Panc1 (cell line): ENCODE data around the gene VAPB. TPM values are rescaled to one million over a fixed set of nuclear protein-coding genes. Genes with fewer than 3 reads are reported as not detected.

ENCODE experiments used
- ATAC-seq: fragments of 200-7000 bp; cut with Tn5 transposase; 2 replicates; pipeline ENCODE4 v1.9.1; 2020; ENCODE audit warnings: mild to moderate bottlenecking, moderate library complexity
- BruUV-seq: library from RNA; stranded (reverse); fragments of 400-500 nt; replicated peaks from 2 replicates; lab custom pipeline; 2021; lab: Mats Ljungman, UMichigan
- CTCF ChIA-PET: fragments of 300-600 bp; sonication (Branson Sonifier 250); formaldehyde crosslinking; loops from one replicate; lab custom pipeline; 2022; ENCODE audit warnings: antibody characterized with exemption; lab: Charles Lee
- POLR2A ChIA-PET: fragments of 300-600 bp; sonication (Branson Sonifier 250); formaldehyde crosslinking; loops from one replicate; lab custom pipeline; 2022; ENCODE audit warnings: antibody characterized with exemption; lab: Charles Lee
- DNase-seq: peaks from one replicate; pipeline ENCODE4 v3.0.0-alpha.2; 2010; ENCODE audit warnings: low read depth, low spot score
- H3K27ac ChIP-seq: 2 replicates; pipeline ENCODE4 v1.5.1; 2011; ENCODE audit warnings: mild to moderate bottlenecking, low read length, inconsistent platforms
- H3K27me3 ChIP-seq: fragments of 200-500 bp; sonication (Bioruptor generic); 2 replicates; pipeline ENCODE4 v1.6.0; 2014; ENCODE audit warnings: low read length, inconsistent platforms; ENCODE audit not compliant: control insufficient read depth, insufficient read depth
- H3K36me3 ChIP-seq: fragments of 200-500 bp; sonication (Bioruptor generic); 2 replicates; pipeline ENCODE4 v1.5.1; 2014; ENCODE audit warnings: inconsistent platforms, mild to moderate bottlenecking, low read length, moderate library complexity; ENCODE audit not compliant: control insufficient read depth, insufficient read depth
- H3K4me1 ChIP-seq: 2 replicates; pipeline ENCODE4 v1.5.1; 2011; ENCODE audit warnings: inconsistent platforms, mild to moderate bottlenecking, low read length, moderate library complexity; ENCODE audit not compliant: control insufficient read depth, insufficient read depth
- H3K4me3 ChIP-seq, 2 experiments: 2 replicates each; pipeline ENCODE4 v1.5.1; 2011 to 2012; ENCODE audit warnings: low read depth in 2 of 2, low read length in 2 of 2, mild to moderate bottlenecking in 2 of 2, inconsistent platforms in 1 of 2, moderate library complexity in 1 of 2
- H3K9me3 ChIP-seq: fragments of 200-500 bp; sonication (Bioruptor generic); 2 replicates; pipeline ENCODE4 v1.5.1; 2014; ENCODE audit warnings: low read depth, mild to moderate bottlenecking, inconsistent platforms, low read length, moderate library complexity; ENCODE audit not compliant: control insufficient read depth, insufficient read depth
- POLR2AphosphoS5 ChIP-seq: IDR thresholded peaks from 2 replicates; pipeline ENCODE4 v1.6.1; 2012; ENCODE audit warnings: mild to moderate bottlenecking, low read depth, low read length, moderate library complexity
- SIN3A ChIP-seq: IDR thresholded peaks from 2 replicates; pipeline ENCODE4 v1.6.1; 2012; ENCODE audit warnings: low read depth, mild to moderate bottlenecking, low read length, moderate library complexity, borderline replicate concordance; ENCODE audit not compliant: insufficient read depth
- TCF7L2 ChIP-seq: IDR thresholded peaks from 2 replicates; pipeline ENCODE4 v1.6.1; 2011; ENCODE audit warnings: mild to moderate bottlenecking, low read depth, low read length, inconsistent platforms
- in situ Hi-C: cut with HindIII; loops from 2 replicates; pipeline ENCODE4 v1.10.0; 2016; ENCODE audit warnings: low sequenced_read_pairs, low pct_unique_long_range_greater_than_20kb
- intact Hi-C: fragments of 100-400 bp; cut with micrococcal nuclease; formaldehyde crosslinking; loops from one replicate; pipeline ENCODE4 v1.10.0; 2022; ENCODE audit not compliant: unreplicated experiment
- total RNA-seq: library from RNA; stranded (reverse); gene quantifications from one replicate; pipeline ENCODE4 v1.2.1, GENCODE V29; 2021; ENCODE audit not compliant: unreplicated experiment
- TF ChIP-seq, protein P1 (sequence below): fragments of 450-650 bp; IDR thresholded peaks from 2 replicates; pipeline ENCODE4 v1.5.1; 2017; ENCODE audit warnings: mild to moderate bottlenecking
- TF ChIP-seq, protein P2 (sequence below), 2 experiments: IDR thresholded peaks; 2 replicates each; pipeline ENCODE4 v1.6.1; 2011 to 2012; ENCODE audit warnings: low read depth in 2 of 2, control low read depth in 1 of 2, low read length in 1 of 2, mild to moderate bottlenecking in 1 of 2, moderate library complexity in 1 of 2; ENCODE audit not compliant: insufficient read depth in 1 of 2

The VAPB gene
- total RNA-seq, 1 experiment from 2014 or later, result 50.9 TPM

DNA sequence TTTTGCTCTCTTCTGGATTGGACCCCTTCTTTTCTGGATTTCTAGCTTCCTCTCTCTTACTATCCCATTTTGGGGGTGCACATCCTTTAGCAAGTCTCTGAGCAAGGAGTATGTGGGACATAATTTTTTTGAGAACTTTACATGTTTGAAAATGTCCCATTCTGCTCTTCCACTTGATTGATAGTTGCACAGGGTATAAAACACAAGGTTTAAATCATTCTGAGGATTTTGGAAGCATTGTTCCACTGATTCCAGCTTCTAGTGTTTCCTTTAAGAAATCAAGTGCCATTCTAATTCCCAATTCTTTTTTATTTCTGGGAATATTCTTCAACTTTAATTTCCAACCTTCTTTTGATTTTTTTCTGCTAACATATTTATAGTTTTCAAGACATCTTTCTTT, 65.4 kb downstream of the VAPB start:
- no peak for DNase-seq
- no peak for ATAC-seq
- Histone ChIP-seq H3K27ac (no peak overlapping the region), H3K9me3 (peaks cover 4% of the 10 kb centered on the region; the same call in 1 of the 2 replicates), H3K27me3 (no peaks in the 10 kb centered on the region), H3K36me3 (no peaks in the 10 kb centered on the region; the same call in 1 of the 2 replicates), H3K4me1 (no peaks in the 10 kb centered on the region), H3K4me3 (no peak overlapping the region)
- intact Hi-C loops, result no loop called here
- no peak for TF ChIP-seq SIN3A
- TF ChIP-seq TCF7L2, result no peak
- TF ChIP-seq, protein P1, sequence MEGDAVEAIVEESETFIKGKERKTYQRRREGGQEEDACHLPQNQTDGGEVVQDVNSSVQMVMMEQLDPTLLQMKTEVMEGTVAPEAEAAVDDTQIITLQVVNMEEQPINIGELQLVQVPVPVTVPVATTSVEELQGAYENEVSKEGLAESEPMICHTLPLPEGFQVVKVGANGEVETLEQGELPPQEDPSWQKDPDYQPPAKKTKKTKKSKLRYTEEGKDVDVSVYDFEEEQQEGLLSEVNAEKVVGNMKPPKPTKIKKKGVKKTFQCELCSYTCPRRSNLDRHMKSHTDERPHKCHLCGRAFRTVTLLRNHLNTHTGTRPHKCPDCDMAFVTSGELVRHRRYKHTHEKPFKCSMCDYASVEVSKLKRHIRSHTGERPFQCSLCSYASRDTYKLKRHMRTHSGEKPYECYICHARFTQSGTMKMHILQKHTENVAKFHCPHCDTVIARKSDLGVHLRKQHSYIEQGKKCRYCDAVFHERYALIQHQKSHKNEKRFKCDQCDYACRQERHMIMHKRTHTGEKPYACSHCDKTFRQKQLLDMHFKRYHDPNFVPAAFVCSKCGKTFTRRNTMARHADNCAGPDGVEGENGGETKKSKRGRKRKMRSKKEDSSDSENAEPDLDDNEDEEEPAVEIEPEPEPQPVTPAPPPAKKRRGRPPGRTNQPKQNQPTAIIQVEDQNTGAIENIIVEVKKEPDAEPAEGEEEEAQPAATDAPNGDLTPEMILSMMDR, result no peak
- TF ChIP-seq POLR2AphosphoS5, result no peak
- TF ChIP-seq, protein P2, sequence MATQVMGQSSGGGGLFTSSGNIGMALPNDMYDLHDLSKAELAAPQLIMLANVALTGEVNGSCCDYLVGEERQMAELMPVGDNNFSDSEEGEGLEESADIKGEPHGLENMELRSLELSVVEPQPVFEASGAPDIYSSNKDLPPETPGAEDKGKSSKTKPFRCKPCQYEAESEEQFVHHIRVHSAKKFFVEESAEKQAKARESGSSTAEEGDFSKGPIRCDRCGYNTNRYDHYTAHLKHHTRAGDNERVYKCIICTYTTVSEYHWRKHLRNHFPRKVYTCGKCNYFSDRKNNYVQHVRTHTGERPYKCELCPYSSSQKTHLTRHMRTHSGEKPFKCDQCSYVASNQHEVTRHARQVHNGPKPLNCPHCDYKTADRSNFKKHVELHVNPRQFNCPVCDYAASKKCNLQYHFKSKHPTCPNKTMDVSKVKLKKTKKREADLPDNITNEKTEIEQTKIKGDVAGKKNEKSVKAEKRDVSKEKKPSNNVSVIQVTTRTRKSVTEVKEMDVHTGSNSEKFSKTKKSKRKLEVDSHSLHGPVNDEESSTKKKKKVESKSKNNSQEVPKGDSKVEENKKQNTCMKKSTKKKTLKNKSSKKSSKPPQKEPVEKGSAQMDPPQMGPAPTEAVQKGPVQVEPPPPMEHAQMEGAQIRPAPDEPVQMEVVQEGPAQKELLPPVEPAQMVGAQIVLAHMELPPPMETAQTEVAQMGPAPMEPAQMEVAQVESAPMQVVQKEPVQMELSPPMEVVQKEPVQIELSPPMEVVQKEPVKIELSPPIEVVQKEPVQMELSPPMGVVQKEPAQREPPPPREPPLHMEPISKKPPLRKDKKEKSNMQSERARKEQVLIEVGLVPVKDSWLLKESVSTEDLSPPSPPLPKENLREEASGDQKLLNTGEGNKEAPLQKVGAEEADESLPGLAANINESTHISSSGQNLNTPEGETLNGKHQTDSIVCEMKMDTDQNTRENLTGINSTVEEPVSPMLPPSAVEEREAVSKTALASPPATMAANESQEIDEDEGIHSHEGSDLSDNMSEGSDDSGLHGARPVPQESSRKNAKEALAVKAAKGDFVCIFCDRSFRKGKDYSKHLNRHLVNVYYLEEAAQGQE (IDR thresholded peaks at IDR 0.05; ENCODE audit: insufficient read depth in 1 of 2, low read depth in 2 of 2, low read length in 1 of 2), result no peak
- POLR2A ChIA-PET, result no interaction called here
- no TSS peak for BruUV-seq
- CTCF ChIA-PET, result no interaction called here
- in situ Hi-C loops, result no loop called here

DNA sequence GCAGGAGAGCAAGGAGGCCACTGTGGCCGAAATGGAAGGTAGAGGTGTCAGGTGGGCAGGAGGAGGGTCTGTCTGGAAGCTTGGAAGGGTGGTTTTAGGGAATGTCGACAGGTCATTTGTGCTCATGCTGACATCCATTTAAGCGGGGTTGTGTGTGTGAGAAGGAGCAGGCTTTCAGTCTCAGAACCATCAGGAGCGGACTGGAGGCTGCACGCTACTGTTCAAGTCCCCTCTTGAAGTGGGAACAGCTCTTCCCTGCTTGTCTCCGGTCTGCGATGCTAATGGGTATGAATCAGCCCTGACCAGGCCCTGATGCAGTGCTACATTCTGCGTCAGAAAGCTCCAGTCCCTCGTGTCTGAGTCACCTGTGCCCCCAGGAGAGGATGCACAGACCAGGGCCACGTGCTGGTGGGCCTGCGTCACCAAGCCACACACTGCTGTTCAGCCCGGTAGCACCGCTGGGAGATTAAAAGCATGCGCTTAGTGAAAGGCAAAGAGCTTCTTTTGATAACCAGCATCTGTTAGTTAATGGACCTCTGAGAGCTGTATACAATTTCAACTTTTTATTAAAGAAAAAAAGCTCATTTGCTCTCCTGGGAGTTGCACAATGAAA, 68.2 kb downstream of the VAPB start:
- H3K36me3 ChIP-seq, result no peaks in the 10 kb centered on the region
- peaks cover 4% of the 10 kb centered on the region; the same call in 1 of the 2 replicates for H3K9me3 ChIP-seq
- in situ Hi-C loops (no loop called here), intact Hi-C loops (no loop called here)
- TF ChIP-seq, protein P1, result no peak
- TF ChIP-seq TCF7L2, result no peak
- TF ChIP-seq POLR2AphosphoS5, result no peak
- TF ChIP-seq, protein P2 (IDR thresholded peaks at IDR 0.05; ENCODE audit: insufficient read depth in 1 of 2, low read depth in 2 of 2, low read length in 1 of 2), result no peak
- TF ChIP-seq SIN3A, result no peak
- no peaks in the 10 kb centered on the region for H3K4me1 ChIP-seq
- BruUV-seq, result no TSS peak
- no peaks in the 10 kb centered on the region for H3K27me3 ChIP-seq
- POLR2A ChIA-PET, result no interaction called here
- DNase-seq, result no peak
- H3K4me3 ChIP-seq, result no peak overlapping the region
- H3K27ac ChIP-seq, result no peak overlapping the region
- ATAC-seq, result no peak
- CTCF ChIA-PET, result interaction anchor here (0.7 kb wide), 1 partner anchor 85 kb away, joined by 3 read pairs; no protein-coding TSS in a partner anchor
